Kasumi-1 (cell line): ENCODE data around the gene CACNB4.
"Not testable (repeated sequence)": the region's sequence is repeated elsewhere in the genome, so short reads cannot be mapped to it uniquely, and the experiment has no call there.

Experiments
- DNase-seq, 2 experiments: peaks; one replicate each; lab custom pipeline; 2025; lab: John Stamatoyannopoulos, UW

The CACNB4 gene

DNA sequence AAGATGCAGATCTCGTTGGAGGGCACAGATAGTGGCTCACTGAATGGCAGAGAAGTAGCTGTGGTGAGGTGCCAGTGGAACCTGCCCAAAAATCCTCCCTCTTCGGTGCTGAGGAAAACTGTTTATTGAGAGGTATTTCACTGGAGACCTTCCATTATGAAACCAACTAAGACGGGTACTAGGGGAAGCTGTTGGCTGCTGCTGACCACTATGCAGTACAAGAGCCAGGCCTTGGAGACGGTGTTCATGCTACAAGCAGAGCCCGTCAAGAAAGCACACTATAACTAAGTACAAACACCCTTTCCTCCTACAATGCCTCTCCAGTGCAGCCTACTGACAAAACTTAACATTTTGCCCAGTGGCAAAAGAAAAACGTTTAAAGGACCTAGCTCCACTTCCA, 275.2 kb downstream of the CACNB4 start:
- DNase-seq: no peak

DNA sequence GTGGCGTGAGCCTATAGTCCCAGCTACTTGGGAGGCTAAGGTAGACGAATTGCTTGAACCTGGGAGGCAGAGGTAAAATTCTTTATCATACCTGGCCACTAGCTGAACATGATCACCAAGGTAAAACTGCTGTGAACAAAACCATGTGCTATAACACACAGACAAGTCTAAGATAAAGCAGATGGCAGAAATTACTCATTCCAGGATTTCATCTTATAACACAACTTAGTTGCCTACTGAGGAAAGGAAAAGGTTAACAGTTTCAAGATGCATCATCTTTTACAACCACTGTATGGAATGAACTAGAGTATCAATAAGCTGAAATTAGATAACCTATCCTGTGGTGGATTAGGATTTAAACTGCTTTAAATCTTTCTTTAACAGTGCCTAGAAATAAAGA, 278.9 kb downstream of the CACNB4 start:
- DNase-seq: no peak

DNA sequence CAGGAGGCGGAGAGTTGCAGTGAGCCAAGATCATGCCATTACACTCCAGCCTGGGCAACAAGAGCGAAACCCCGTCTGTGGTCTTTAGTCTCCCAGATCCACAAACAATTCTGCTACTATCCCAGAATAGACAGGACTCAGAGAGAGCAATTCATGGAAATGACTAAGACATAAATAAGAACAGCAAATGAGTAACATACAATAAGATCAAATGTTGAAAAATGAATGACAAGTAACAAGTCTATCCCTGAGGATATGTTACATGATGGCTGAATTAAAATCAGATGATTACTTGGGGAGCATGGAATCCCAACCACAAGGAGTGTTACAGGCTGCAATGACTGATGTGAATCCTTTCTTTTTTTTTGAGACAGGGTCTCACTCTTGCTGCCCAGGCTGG, 280.9 kb downstream of the CACNB4 start:
- no peak for DNase-seq

DNA sequence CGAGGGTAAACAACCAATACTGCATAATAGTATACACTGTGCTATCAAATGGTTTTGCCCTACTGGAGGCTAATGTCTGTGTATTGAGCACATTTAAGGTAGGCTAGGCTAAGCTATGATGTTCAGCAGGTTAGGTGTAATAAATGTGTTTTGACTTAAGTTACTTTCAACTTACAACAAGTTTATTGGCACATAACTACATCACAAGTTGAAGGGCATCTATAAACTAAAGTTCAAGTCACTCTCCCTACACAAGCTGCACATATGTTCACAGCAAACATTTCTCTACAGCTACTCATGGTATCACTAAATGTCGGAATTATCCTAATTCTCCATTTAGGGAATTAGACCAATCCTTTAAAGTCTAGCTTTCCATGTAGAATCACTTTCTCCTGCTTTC, 282.0 kb downstream of the CACNB4 start:
- DNase-seq: no peak

DNA sequence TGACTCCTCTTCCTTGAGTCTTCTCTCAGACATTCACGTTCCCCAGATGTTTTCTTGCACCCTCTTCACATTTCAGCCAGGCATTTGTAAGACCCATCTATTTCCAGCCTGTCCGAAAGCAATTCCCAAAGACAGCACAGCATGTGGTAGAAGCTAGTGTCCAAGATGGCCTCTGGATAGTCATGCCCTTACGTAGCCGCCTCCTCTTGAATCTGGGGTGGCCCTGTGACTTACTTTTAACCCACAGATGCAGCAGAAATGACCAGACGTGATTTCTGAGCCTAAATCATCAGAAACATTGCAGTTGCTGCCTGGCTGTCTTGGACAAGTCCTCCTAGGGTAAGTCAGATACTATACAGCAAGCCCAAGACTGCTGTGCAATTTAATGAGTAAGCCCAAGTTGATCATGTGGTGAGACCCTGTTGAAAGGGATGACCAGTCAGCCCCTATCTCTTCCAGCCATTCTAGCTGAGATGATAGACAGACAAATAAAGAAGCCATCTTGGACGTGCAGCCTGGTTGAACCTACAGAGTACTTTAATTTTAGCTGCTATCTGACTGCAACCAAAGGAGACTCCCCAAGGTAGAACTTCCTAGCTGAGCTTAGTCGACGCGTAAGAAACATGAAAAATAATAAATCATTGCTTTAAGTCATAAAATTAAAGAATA, 282.9 kb downstream of the CACNB4 start:
- no peak for DNase-seq

DNA sequence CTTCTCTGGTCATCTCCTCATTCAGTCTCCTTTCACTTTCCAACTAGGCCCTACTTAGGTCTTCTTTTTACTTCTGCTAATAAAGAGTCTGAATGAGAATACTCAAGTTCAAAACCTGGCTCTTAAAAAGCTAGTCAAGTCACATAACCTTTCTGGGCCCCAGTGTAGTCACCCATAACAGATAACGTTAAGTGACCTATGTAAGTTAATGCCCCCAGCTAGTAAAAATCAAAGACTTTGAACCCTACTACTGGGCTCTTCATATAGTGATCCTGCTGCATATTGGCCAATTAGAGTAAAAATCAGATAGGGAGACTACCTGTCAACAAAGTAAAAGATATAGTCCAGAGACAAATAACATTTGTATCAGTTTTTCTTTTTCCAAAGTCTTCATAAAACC, 288.4 kb downstream of the CACNB4 start:
- DNase-seq: no peak

DNA sequence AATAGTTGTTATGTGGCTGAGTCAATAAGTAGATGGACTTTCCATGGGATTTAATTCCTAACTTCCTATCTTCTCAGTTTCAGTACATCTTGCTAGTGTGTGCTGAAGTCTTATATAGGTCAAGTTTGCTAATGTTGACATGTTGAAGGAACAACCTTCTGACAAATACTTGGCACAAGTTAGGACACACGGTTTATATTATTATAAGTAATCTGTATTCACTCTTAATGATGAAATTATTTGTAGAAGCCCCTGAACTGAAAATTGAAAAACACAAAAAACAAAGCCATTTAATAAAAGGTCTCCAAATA, 289.8 kb downstream of the CACNB4 start:
- DNase-seq: no peak

DNA sequence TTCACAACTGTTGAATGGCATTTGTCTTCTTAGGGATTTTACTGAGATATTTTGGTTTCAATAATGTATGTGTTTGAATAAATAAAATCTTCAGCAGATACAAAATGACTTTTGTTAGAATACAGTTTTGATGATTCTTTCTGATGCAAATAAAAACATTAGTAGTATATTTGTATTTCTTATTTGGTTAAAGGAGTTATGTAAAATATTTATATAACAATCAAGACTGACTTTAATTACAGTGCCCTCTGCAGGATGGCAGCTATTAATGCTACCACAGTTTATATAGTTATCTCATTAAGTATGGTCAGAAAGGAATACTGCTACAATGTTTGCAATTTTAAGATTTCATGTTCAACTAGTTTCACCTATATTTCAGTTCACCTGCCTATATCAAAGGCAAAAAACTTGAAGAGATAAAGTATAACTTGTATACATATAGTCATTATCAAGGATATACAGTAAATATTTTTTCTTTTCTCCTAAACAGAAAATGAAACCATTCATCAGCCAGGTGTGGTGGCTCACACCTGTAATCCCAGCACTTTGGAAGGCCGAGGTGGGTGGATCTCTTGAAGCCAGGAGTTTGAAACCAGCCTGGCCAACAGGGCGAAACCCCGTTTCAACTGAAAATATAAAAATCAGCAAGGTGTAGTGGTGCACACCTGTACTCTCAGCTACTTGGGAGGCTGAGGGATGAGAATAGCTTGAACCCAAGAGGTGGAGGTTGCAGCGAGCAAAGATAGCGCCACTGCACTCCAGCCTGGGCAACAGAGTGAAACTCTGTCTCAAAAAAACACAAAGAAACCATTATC, 290.4 kb downstream of the CACNB4 start:
- peak; percentile 54 to 55 for DNase-seq

DNA sequence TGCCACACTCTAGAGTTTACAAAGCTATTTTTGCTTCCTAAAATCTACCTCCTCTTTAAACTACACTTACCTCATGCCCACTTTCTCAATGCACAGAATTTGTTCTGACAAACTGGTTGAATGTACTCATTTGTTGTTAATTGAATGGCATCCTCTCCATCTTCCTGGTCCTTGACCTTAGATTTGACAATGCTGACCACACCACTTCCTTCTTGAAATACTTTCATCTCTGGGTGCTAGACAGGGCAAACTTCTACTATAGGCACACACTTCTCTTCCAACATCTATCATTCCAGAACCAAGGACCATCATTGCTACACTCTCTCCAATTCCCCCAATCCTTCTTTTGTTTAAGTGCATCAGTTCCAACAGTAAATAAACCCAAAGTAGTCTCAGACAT, 292.9 kb downstream of the CACNB4 start:
- no peak for DNase-seq

DNA sequence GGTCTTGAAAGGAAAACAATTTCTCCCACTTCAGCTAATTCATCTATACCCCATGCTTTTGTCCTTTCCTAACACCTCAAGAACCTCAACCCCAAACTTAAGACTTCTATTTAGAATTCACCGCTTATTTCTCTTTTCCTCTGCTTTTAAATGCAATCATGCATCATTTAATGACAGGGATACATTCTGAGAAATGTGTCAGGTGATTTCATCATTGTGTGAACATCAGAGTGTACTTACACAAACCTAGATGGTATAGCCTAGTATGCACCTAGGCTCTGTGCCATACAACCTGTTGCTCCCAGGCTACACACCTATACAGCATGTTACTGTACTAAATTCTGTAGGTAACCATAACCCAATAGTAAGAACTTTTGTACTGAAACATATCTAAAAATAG, 293.5 kb downstream of the CACNB4 start:
- no peak for DNase-seq

DNA sequence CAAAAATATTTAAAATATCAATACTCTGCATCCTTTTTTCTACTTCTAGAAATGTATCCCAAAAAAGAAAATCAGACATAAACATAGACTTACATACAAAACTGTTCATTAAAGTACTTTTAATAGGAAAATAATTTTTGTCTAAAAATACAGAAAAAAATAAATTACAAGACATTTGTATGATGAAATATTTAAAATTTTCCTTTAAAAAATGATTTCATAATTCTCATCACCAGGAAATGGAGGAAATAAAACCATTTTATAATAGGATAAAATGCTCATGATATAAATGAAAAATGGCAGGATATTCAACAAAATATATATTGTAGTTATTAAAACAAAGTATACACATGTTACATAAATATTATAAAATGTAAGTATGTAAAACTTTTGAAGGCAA, 295.0 kb downstream of the CACNB4 start:
- no peak for DNase-seq

DNA sequence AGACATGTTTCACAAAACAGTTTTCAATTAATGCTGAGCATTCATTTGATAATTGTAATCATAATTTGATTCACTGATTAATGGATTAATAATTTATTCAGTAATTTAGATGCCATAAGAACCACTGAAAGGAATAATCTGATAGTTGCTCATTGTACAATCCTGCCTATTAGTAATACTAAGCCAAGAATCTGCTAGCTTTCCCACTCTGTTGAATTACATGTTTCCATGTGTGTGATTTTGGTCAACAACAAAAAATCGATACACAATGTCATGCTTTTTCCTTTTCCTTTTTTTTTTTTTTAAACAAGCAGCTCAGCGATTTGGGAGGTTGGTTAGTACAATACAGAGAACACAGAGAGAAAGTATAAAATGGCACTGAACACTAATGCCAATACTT, 296.5 kb downstream of the CACNB4 start:
- DNase-seq: no peak

DNA sequence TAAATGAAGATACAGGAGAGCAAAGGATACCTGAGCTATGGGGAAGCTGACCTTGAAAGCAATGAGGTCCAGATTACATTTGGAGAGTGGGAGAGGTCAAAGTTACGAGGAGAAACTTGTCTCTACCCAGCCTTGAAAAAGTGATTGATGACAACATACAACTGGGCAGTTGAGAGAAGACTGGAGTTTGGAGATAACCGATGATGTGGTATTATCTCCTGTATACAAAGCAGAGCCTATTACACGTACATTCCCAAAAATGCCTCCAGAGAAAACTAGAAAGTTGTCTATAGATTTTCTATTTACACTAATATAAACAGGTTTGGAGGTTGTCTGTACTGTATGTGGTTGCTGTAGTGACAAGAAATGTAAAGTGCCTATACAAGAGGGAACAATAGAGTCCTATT, 299.0 kb downstream of the CACNB4 start:
- no peak for DNase-seq

DNA sequence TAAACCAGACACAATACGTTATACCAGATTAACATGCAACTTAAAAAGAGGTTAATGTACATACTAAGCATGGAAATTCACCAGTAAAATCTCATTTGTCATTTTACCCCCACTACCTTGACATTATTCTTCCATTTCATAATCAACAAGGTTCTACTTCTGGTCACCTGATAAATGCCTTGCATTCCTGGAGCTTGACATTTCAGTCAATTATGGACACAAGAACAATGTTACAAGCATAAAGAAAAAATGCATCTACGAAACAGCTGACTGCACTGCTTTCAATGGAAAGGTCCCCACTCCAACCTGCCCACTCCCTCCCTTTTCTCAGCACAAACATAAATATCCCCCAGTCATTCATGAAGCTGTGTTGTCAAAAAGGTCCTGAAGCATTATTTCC, 302.1 kb downstream of the CACNB4 start:
- DNase-seq: no peak

DNA sequence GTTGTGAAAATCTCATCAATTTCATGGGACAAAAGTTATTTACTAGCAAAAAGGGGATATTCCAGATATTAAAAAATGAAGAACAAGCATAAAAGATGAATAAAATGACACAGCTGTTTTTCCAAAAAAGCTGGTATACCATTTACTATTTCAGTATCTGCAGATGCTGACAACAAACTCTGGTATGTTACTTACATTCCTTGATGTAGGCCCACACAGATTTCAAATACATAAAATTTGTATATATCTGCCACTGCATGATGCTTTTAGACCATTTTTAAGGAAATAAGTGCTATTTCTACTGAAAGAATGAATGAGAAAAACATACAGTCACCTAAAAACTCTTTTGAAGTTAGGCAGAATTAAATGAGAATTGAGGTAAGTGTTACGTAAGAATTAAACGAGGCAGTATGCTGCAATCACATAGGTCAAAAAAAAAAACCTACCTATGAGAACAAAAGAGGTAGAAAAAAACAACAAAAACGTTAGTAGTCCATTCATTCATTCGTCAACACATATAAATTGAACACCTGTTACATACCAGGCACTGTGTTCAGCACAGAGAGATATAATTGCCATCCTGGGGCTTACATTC, 303.1 kb downstream of the CACNB4 start:
- DNase-seq: no peak

DNA sequence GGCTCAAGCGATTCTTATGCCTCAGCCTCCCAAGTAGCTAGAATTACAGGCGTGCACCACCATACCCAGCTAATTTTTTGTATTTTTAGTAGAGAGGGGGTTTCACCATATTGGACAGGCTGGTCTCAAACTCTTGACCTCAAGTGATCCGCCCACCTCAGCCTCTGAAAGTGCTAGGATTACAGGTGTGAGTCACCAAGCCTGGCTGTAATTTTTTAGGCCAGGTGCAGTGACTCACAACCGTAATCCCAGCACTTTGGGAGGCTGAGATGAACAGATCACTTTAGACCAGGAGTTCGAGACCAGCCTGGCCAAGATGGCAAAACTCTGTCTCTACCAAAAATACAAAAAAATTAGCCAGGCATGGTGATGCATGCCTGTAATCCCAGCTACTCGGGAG, 304.4 kb downstream of the CACNB4 start:
- DNase-seq: not testable (repeated sequence)

DNA sequence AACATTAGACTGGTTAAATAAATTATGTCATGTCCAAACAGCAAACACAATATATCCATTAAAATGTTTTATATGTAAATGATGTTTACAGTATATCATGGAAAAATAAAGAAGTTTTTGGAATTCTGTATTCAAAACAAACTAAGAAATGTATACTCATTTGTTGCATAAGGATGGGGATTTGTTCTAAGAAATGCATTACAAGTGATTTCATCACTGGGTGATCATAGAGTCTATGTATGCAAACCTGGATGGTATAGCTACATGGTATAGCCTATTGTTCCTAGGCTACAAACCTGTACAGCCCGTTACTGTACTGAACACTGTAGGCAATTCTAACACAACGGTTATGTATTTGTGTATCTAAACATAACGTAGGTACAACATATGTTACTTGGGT, 305.7 kb downstream of the CACNB4 start:
- no peak for DNase-seq

DNA sequence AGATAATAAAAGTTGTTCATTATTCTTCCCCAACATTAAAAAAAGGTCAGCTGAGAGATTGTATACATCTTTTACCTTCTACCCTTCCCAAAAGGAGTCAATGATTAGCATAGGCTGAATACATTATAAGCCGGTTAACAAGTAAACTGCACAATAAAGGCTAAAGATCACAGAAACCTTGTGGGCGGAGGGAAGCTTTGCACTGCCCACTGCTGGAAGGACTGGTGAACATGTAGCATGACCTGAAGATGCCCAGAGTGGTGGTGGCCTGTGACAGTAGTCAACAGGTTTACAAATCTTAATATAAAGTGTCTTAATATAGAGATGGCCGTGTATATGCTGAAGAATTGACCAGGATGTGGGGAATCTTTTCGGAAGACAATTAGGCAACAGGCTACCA, 306.3 kb downstream of the CACNB4 start:
- peak in 1 of 2 experiments; percentile 17 for DNase-seq

DNA sequence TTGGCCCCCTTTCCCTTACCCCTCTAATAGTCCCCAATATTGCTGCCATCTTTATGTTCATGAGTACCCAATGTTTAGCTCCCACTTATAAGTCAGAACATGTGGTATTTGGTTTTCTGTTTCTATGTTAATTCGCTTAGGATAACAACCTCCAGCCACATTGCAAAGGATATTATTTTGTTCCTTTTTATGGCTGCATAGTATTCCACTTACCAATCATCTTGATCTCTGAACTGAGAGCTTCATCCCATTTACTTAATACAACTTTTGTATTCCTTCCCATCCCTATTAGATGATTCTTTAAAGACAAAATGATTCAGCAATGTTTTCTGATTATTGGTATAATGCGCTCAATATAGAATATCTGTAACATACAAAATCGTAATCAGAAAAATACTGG, 307.3 kb downstream of the CACNB4 start:
- DNase-seq: no peak

DNA sequence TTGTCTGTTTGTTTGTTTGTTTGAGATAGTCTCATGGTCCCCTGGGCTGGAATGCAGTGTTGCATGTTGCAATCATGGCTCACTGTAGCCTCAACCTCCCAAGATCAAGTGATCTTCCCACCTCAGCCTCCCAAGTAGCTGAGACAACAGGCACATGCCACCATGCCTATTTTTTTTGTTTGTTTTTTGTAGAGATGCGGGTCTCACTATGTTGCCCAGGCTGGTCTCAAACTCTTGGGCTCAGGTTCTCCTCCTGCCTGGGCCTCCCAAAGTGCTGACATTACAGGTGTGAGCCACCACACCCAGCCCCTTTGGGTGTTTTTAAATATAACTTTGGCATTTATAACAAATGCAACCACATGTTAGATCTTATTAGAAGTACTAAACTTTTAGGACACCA, 308.2 kb downstream of the CACNB4 start:
- DNase-seq: no peak

DNA sequence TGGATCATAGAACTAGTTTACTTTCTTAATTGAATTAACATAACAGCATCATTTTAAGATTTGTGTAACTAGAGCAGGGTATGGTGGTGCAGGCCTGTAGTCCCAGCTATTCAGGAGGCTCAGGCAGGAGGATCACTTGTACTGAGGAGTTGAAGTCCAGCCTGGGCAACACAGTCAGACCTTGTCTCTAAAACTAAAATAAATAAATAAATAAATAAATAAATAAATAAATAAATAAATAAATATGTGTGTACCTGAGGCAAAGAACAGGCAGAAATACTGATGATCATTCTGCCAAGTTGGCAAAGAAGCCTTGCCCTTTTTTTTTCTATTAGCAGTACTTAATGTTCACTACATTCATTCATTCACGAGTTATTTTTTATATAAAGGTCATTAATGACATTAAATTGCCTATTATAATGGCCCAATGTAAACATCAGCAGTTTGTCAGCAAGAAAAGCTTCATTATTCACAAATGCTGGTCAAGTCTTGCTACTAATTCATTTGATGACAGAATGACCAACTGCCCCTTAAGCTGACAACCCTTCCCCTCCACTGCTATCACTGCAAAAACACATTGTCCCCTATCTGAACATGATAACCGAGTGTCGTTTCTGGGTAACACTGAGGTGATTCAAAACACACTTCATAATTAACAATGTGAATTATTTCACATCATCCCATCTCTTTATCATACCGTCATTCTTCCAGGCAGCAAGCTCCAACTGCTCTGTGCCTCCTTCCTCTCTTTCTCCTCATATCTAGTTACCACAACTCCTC, 309.6 kb downstream of the CACNB4 start:
- no peak for DNase-seq

DNA sequence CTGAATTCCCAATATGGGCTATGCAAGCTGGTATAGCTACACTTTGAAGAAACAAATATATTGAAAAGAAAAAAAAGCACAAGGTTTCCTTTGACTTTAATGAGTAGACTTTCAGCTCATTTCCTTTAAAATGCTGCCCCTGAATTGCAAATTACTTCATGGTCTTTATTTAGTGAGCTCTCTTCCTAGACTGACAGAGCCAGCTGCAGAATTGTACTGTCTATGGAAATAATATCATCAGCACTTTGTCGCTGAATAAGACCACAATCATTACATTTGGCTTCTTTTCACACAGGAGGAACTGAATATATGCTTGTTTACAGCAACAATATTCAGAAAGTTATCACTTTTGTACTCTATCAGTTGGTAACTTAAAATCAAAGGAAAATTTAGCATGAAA, 312.4 kb downstream of the CACNB4 start:
- DNase-seq: no peak

DNA sequence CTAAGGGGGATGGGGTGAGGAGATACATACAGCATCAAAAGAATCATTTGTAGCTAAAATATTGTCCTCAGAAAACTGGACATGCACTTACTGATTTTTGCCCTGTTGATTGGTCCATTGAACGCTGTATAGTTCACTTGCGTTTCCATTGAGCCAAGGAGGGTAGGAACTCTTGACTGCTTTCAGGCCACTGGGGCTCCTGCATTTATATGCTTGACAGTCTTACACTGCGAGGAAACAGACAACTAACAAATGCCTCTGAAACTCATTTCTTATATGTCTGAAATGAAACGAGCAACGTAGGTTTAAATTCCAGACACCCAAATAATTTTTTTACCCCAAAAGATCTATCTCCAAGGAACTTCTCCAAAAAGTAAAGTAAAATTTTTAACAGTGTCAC, 312.8 kb downstream of the CACNB4 start:
- DNase-seq: no peak
